Measurements from ENCODE around the gene ABCC4. TPM values are rescaled to one million over a fixed set of nuclear protein-coding genes. Genes with fewer than 3 reads are reported as not detected.
A peak's percentile ranks its signal among the peaks of the same experiment; 100 is the strongest.

The ABCC4 gene
- total and polyA plus RNA-seq, 2 donors from 2014 or later = 11.3 to 52.4 TPM

GRCh38 chr13:95226932-95227695 is 74.1 kb downstream of the ABCC4 start:
- intact Hi-C loops (cut with DNase I) = no loop called here
- Histone ChIP-seq H3K27ac (ENCODE audit: low read depth in 2 of 2, low read length in 2 of 2) (peak overlapping the region in 1 of 2 donors; percentile 15), H3K36me3 (ENCODE audit: control insufficient read depth in 2 of 3, insufficient read depth in 3 of 3, low read length in 3 of 3) (no peaks in the 10 kb centered on the region), H3K9me3 (ENCODE audit: control insufficient read depth in 2 of 3, insufficient read depth in 1 of 3, low read length in 3 of 3) (no peaks in the 10 kb centered on the region), H3K27me3 (ENCODE audit: control insufficient read depth, insufficient read depth, low read length) (no peaks in the 10 kb centered on the region), H3K4me1 (ENCODE audit: control insufficient read depth in 2 of 3, insufficient read depth in 2 of 3, low read depth in 1 of 3, low read length in 3 of 3) (peaks cover 0 to 3% (median 0%) of the 10 kb centered on the region in 3 donors), H3K4me3 (ENCODE audit: low read length in 3 of 3) (no peak overlapping the region), H3K9ac (ENCODE audit: low read length in 3 of 3) (no peak overlapping the region)
- no peak for TF ChIP-seq CTCF (IDR thresholded peaks at IDR 0.05; ENCODE audit: borderline replicate concordance, extremely low read depth, insufficient read depth)
- peak; percentile 13 for FAIRE-seq
- DNase-seq = peak in 2 of 5 donors; percentile 46 to 84

GRCh38 chr13:95226476-95226875 is 74.8 kb downstream of the ABCC4 start:
- no peak for DNase-seq
- intact Hi-C loops (cut with DNase I) = no loop called here
- Histone ChIP-seq H3K27ac (ENCODE audit: low read depth in 2 of 2, low read length in 2 of 2) (peak overlapping the region in 1 of 2 donors; percentile 15), H3K36me3 (ENCODE audit: control insufficient read depth in 2 of 3, insufficient read depth in 3 of 3, low read length in 3 of 3) (no peaks in the 10 kb centered on the region), H3K9ac (ENCODE audit: low read length in 3 of 3) (no peak overlapping the region), H3K4me3 (ENCODE audit: low read length in 3 of 3) (no peak overlapping the region), H3K9me3 (ENCODE audit: control insufficient read depth in 2 of 3, insufficient read depth in 1 of 3, low read length in 3 of 3) (no peaks in the 10 kb centered on the region), H3K27me3 (ENCODE audit: control insufficient read depth, insufficient read depth, low read length) (no peaks in the 10 kb centered on the region), H3K4me1 (ENCODE audit: control insufficient read depth in 2 of 3, insufficient read depth in 2 of 3, low read depth in 1 of 3, low read length in 3 of 3) (peaks cover 0 to 3% (median 0%) of the 10 kb centered on the region in 3 donors)
- TF ChIP-seq CTCF (IDR thresholded peaks at IDR 0.05; ENCODE audit: borderline replicate concordance, extremely low read depth, insufficient read depth) = no peak
- FAIRE-seq = no peak

- Histone ChIP-seq H3K27ac (ENCODE audit: low read depth in 2 of 2, low read length in 2 of 2) (no peak overlapping the region), H3K4me1 (ENCODE audit: control insufficient read depth in 2 of 3, insufficient read depth in 2 of 3, low read depth in 1 of 3, low read length in 3 of 3) (peaks cover 0 to 3% (median 0%) of the 10 kb centered on the region in 3 donors), H3K4me3 (ENCODE audit: low read length in 3 of 3) (no peak overlapping the region), H3K9ac (ENCODE audit: low read length in 3 of 3) (no peak overlapping the region), H3K27me3 (ENCODE audit: control insufficient read depth, insufficient read depth, low read length) (no peaks in the 10 kb centered on the region), H3K36me3 (ENCODE audit: control insufficient read depth in 2 of 3, insufficient read depth in 3 of 3, low read length in 3 of 3) (no peaks in the 10 kb centered on the region), H3K9me3 (ENCODE audit: control insufficient read depth in 2 of 3, insufficient read depth in 1 of 3, low read length in 3 of 3) (no peaks in the 10 kb centered on the region)
- intact Hi-C loops (cut with DNase I) = no loop called here
- no peak for TF ChIP-seq CTCF (IDR thresholded peaks at IDR 0.05; ENCODE audit: borderline replicate concordance, extremely low read depth, insufficient read depth)
- DNase-seq = no peak
- FAIRE-seq = no peak
Measured at GRCh38 chr13:95226050-95226449, 75.2 kb downstream of the ABCC4 start.

Data from kidney (tissue), 14 donors.